Vagina (tissue), 2 donors: ENCODE results near the gene COBL. TPM values are rescaled to one million over a fixed set of nuclear protein-coding genes. Genes with fewer than 3 reads are reported as not detected.
A peak's percentile ranks its signal among the peaks of the same experiment; 100 is the strongest.

Experiments used
- DNase-seq, 2 donors: peaks; one replicate each; pipeline ENCODE4 v3.0.0-alpha.2; 2017; ENCODE audit errors: extremely low spot score in 2 of 2
- H3K27ac ChIP-seq: fragments of 200-600 bp; sonication (generic); one replicate; pipeline ENCODE4 v1.5.1; 2019
- H3K27me3 ChIP-seq: fragments of 200-600 bp; sonication (generic); one replicate; pipeline ENCODE4 v1.5.1; 2019
- H3K36me3 ChIP-seq, 2 donors: fragments of 200-600 bp; sonication (generic); one replicate each; pipeline ENCODE4 v1.5.1; 2017 to 2019
- H3K4me1 ChIP-seq: fragments of 200-600 bp; sonication (generic); one replicate; pipeline ENCODE4 v1.5.1; 2019
- H3K4me3 ChIP-seq, 2 donors: fragments of 200-600 bp; sonication (generic); 1 replicate in 1 of 2; 2 replicates in 1 of 2; pipeline ENCODE4 v1.5.1; 2016 to 2019
- H3K9me3 ChIP-seq: fragments of 200-600 bp; sonication (generic); one replicate; pipeline ENCODE4 v1.5.1; 2019
- CTCF ChIP-seq, 3 experiments: fragments of 450-650 bp in 2 of 3; fragments of 200-600 bp in 1 of 3; sonication (generic) in 1 of 3; IDR thresholded peaks; one replicate each; pipeline ENCODE4 v1.5.1; 2017 to 2019; ENCODE audit warnings: antibody characterized with exemption in 3 of 3, mild to moderate bottlenecking in 2 of 3, moderate library complexity in 2 of 3
- POLR2A ChIP-seq, 2 donors: fragments of 450-650 bp; IDR thresholded peaks; one replicate each; pipeline ENCODE4 v1.6.1; 2017; ENCODE audit warnings: antibody characterized with exemption in 2 of 2, mild to moderate bottlenecking in 2 of 2, moderate library complexity in 2 of 2
- POLR2AphosphoS5 ChIP-seq, 2 donors: sonication (generic); formaldehyde crosslinking; IDR thresholded peaks; one replicate each; pipeline ENCODE4 v1.9.0; 2017; ENCODE audit warnings: antibody characterized with exemption in 2 of 2, mild to moderate bottlenecking in 2 of 2, low read depth in 1 of 2; ENCODE audit not compliant: insufficient read depth in 1 of 2
- intact Hi-C: fragments of 100-400 bp; cut with DNase I; formaldehyde crosslinking; loops from one replicate; pipeline ENCODE4 v1.15.1; 2023
- total RNA-seq: library from RNA; depleted of rRNA; stranded (reverse); fragments of >200 nt; gene quantifications from one replicate; pipeline ENCODE4 v1.2.3, GENCODE V29; 2016

Gene COBL
- total RNA-seq, 1 donor from 2014 or later, result 9.3 TPM

GRCh38 chr7:51138123-51139085, 178.2 kb downstream of the COBL start:
- peak in 1 of 2 donors; percentile 80 for DNase-seq
- peaks cover 12% of the 10 kb centered on the region for H3K4me1 ChIP-seq
- H3K27ac ChIP-seq, result no peak overlapping the region
- no peak overlapping the region for H3K4me3 ChIP-seq
- TF ChIP-seq POLR2AphosphoS5 (IDR thresholded peaks at IDR 0.05; ENCODE audit: insufficient read depth in 1 of 2, low read depth in 1 of 2), result no peak
- no peak for TF ChIP-seq POLR2A (IDR thresholded peaks at IDR 0.05)
- no peak for TF ChIP-seq CTCF (IDR thresholded peaks at IDR 0.05)
- intact Hi-C loops, result no loop called here
- H3K9me3 ChIP-seq, result no peaks in the 10 kb centered on the region
- no peaks in the 10 kb centered on the region for H3K27me3 ChIP-seq
- H3K36me3 ChIP-seq, result no peaks in the 10 kb centered on the region

- peak in 1 of 2 donors; percentile 29 for DNase-seq
- Histone ChIP-seq H3K27me3 (no peaks in the 10 kb centered on the region), H3K9me3 (no peaks in the 10 kb centered on the region), H3K27ac (no peak overlapping the region), H3K4me3 (no peak overlapping the region), H3K36me3 (no peaks in the 10 kb centered on the region), H3K4me1 (peaks cover 12% of the 10 kb centered on the region)
- no peak for TF ChIP-seq POLR2AphosphoS5 (IDR thresholded peaks at IDR 0.05; ENCODE audit: insufficient read depth in 1 of 2, low read depth in 1 of 2)
- TF ChIP-seq POLR2A (IDR thresholded peaks at IDR 0.05), result no peak
- TF ChIP-seq CTCF (IDR thresholded peaks at IDR 0.05), result no peak
- intact Hi-C loops, result no loop called here
These were observed 181.0 kb downstream of the COBL start for GRCh38 chr7:51135576-51135975.

- intact Hi-C loops, result no loop called here
- Histone ChIP-seq H3K27me3 (no peaks in the 10 kb centered on the region), H3K4me1 (no peaks in the 10 kb centered on the region), H3K36me3 (no peaks in the 10 kb centered on the region), H3K4me3 (no peak overlapping the region), H3K27ac (no peak overlapping the region), H3K9me3 (no peaks in the 10 kb centered on the region)
- DNase-seq, result no peak
- no peak for TF ChIP-seq CTCF (IDR thresholded peaks at IDR 0.05)
- no peak for TF ChIP-seq POLR2AphosphoS5 (IDR thresholded peaks at IDR 0.05; ENCODE audit: insufficient read depth in 1 of 2, low read depth in 1 of 2)
- TF ChIP-seq POLR2A (IDR thresholded peaks at IDR 0.05), result no peak
These were observed 182.6 kb downstream of the COBL start for GRCh38 chr7:51134013-51134441.

GRCh38 chr7:51132661-51133060, 183.9 kb downstream of the COBL start:
- TF ChIP-seq POLR2AphosphoS5 (IDR thresholded peaks at IDR 0.05; ENCODE audit: insufficient read depth in 1 of 2, low read depth in 1 of 2) (no peak), POLR2A (IDR thresholded peaks at IDR 0.05) (no peak), CTCF (IDR thresholded peaks at IDR 0.05) (no peak)
- no peaks in the 10 kb centered on the region for H3K4me1 ChIP-seq
- no peaks in the 10 kb centered on the region for H3K9me3 ChIP-seq
- H3K4me3 ChIP-seq, result no peak overlapping the region
- no peak overlapping the region for H3K27ac ChIP-seq
- no peaks in the 10 kb centered on the region for H3K36me3 ChIP-seq
- intact Hi-C loops, result no loop called here
- peak in 1 of 2 donors; percentile 60 for DNase-seq
- H3K27me3 ChIP-seq, result no peaks in the 10 kb centered on the region
